Measurements from ENCODE around the gene MEGF6. TPM values are rescaled to one million over a fixed set of nuclear protein-coding genes. Genes with fewer than 3 reads are reported as not detected.

MEGF6 gene
- total RNA-seq, 2 donors from 2014 or later: 22.4 to 24.9 TPM

- TF ChIP-seq CTCF (IDR thresholded peaks at IDR 0.05) (no peak), POLR2A (IDR thresholded peaks at IDR 0.05) (no peak)
- Histone ChIP-seq H3K27me3 (no peaks in the 10 kb centered on the region), H3K4me1 (no peaks in the 10 kb centered on the region), H3K9me3 (no peaks in the 10 kb centered on the region), H3K36me3 (replicated peaks in 1 of 2; ENCODE audit: insufficient read depth in 1 of 2, low read depth in 2 of 2) (no peaks in the 10 kb centered on the region), H3K4me3 (no peak overlapping the region), H3K27ac (no peak overlapping the region)
- 82% methylated on average over 15 of the region's 20 CpGs; no CpG with 5 or more reads in 1 of the 2 donors for WGBS, 2 donors
- DNase-seq (no peak), ATAC-seq (no peak)
- intact Hi-C loops (cut with DNase I): no loop called here
Measured at GRCh38 chr1:3505161-3505560, 106.1 kb downstream of the MEGF6 start.

- intact Hi-C loops (cut with DNase I): no loop called here
- H3K27ac ChIP-seq: no peak overlapping the region
- no peak for TF ChIP-seq POLR2A (IDR thresholded peaks at IDR 0.05)
- TF ChIP-seq CTCF (IDR thresholded peaks at IDR 0.05): no peak
- no peaks in the 10 kb centered on the region for H3K36me3 ChIP-seq (replicated peaks in 1 of 2; ENCODE audit: insufficient read depth in 1 of 2, low read depth in 2 of 2)
- no peak for DNase-seq
- no peaks in the 10 kb centered on the region for H3K27me3 ChIP-seq
- ATAC-seq: no peak
- H3K4me1 ChIP-seq: no peaks in the 10 kb centered on the region
- no peak overlapping the region for H3K4me3 ChIP-seq
- H3K9me3 ChIP-seq: no peaks in the 10 kb centered on the region
- WGBS, 2 donors: 73% methylated on average over 7 of the region's 7 CpGs; no CpG with 5 or more reads in 1 of the 2 donors
Measured at GRCh38 chr1:3504822-3505153, 106.5 kb downstream of the MEGF6 start.

GRCh38 chr1:3504151-3504821 is 107.0 kb downstream of the MEGF6 start:
- WGBS, 2 donors: 79 to 93% methylated on average over 15 to 30 of the region's 31 CpGs
- H3K4me3 ChIP-seq: no peak overlapping the region
- H3K4me1 ChIP-seq: no peaks in the 10 kb centered on the region
- no peaks in the 10 kb centered on the region for H3K27me3 ChIP-seq
- no peaks in the 10 kb centered on the region for H3K36me3 ChIP-seq (replicated peaks in 1 of 2; ENCODE audit: insufficient read depth in 1 of 2, low read depth in 2 of 2)
- no peaks in the 10 kb centered on the region for H3K9me3 ChIP-seq
- intact Hi-C loops (cut with DNase I): no loop called here
- no peak for TF ChIP-seq CTCF (IDR thresholded peaks at IDR 0.05)
- no peak for TF ChIP-seq POLR2A (IDR thresholded peaks at IDR 0.05)
- peak in 2 of 4 donors; percentile 31 to 38 for DNase-seq
- ATAC-seq: peak; percentile 28
- no peak overlapping the region for H3K27ac ChIP-seq

- TF ChIP-seq POLR2A (IDR thresholded peaks at IDR 0.05) (no peak), CTCF (IDR thresholded peaks at IDR 0.05) (no peak)
- no peak for DNase-seq
- 76 to 86% methylated on average over 8 of the region's 8 CpGs for WGBS, 2 donors
- H3K9me3 ChIP-seq: no peaks in the 10 kb centered on the region
- no peaks in the 10 kb centered on the region for H3K27me3 ChIP-seq
- ATAC-seq: no peak
- intact Hi-C loops (cut with DNase I): no loop called here
- H3K27ac ChIP-seq: no peak overlapping the region
- no peaks in the 10 kb centered on the region for H3K4me1 ChIP-seq
- no peak overlapping the region for H3K4me3 ChIP-seq
- H3K36me3 ChIP-seq (replicated peaks in 1 of 2; ENCODE audit: insufficient read depth in 1 of 2, low read depth in 2 of 2): no peaks in the 10 kb centered on the region
Measured at GRCh38 chr1:3503525-3503886, 107.8 kb downstream of the MEGF6 start.

Data from body of pancreas (tissue), 4 donors.